GM10847 (cell line): ENCODE results near the gene NSUN6.

Experiments
- POLR2A ChIP-seq: IDR thresholded peaks from 2 replicates; pipeline ENCODE4 v1.6.1; 2011; ENCODE audit not compliant: insufficient read length; ENCODE audit errors: extremely low read depth

NSUN6 gene

GRCh38 chr10:18668026-18668425, 16.6 kb upstream of the NSUN6 start:
- TF ChIP-seq POLR2A = no peak

DNA sequence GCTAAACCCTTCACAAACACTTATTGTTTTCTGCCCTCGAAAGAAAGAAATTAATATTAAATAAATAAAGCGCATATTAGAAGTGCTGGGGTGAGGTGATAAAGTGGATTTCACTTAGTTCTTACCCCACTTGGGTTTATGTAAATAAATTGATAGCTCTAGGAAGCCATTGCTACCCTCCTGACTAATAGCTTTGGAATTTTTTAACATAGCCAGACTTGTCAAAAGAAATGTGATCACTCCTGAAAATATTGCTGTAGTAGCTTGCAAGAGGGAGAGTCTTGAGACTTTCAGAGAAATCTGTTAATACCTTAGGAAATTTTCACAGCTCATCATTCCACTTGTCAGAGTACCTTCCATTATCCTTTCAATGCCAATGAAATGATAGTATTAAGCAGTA, 15.4 kb upstream of the NSUN6 start:
- no peak for TF ChIP-seq POLR2A

GRCh38 chr10:18665815-18666558, 14.6 kb upstream of the NSUN6 start:
- TF ChIP-seq POLR2A = no peak

DNA sequence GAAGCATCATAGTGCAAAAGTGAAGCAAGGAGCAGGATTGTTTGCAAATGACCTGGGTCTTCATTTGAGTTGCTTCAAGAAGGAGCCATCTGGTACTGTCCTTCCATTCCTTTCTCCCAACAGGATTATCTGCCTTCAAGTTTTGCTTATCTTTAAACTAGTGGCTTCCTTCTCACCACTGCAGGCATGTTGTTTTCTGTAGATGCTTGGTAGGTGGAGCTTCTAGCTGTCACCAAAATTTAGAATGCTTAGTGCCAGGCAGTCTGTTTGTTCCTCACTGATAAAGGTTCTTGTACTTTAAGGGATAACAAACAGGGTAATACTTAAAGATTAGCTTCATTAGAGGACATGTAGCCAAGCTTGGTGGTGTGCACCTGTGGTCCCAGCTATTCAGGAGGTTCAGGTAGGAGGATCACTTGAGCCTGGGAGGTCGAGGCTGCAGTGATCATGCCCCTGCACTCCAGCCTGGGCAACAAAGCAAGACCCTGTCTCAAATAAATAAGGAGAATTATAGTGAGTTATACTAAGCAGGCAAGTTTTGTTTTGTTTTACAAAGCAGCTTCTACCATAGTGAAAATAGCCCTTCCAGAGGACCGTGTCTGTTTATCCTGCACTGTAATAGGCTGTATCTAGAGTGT, 13.6 kb upstream of the NSUN6 start:
- TF ChIP-seq POLR2A = no peak

GRCh38 chr10:18660816-18661431, 9.5 kb upstream of the NSUN6 start:
- TF ChIP-seq POLR2A = no peak

DNA sequence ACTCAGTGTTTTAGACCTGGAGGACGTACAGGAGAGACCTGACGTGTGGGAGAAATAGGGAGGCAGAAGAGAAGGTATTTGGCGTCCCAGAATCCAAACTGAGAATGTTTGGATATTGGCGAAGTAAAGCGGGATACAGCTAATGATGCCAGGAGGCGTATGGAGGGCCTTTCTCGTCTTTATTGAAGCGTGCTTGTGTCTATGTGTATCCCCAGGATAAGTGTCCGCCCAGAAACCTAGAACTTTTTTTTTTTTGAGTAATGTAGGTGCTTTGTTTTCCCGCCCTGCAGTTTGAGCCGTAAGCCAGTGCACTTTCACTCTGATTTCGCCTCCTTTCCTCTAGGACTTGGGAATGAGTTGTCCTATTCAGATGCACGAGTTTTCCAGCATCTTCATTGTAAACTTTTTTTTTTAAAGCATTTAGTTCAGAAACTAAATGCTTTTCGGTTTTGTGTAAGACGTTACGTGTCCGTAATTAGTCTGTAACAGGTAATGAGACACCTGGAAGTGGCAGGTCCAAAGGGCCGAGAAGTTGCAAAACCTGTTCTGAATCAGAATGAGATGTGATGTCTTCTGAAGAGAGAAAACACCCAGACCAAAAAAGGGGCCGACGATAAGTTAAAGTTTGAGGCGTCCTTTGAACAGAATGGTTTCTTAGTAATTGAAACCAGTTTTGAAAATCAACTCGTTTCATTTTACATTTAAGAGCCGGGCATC, 8.6 kb upstream of the NSUN6 start:
- TF ChIP-seq POLR2A = no peak

- peak; percentile 76 for TF ChIP-seq POLR2A
Observed at GRCh38 chr10:18659125-18659818, 7.9 kb upstream of the NSUN6 start, which contains the start of gene ARL5B. Gene ARL5B, plus strand, starts transcription at chr10:18659431. Its CDS starts 207 bp downstream, at chr10:18659638.

GRCh38 chr10:18658271-18659124, 7.1 kb upstream of the NSUN6 start:
- TF ChIP-seq POLR2A = no peak

- TF ChIP-seq POLR2A = no peak
Observed at GRCh38 chr10:18656724-18657123, 5.3 kb upstream of the NSUN6 start.

GRCh38 chr10:18653112-18653511, 1.7 kb upstream of the NSUN6 start:
- no peak for TF ChIP-seq POLR2A

GRCh38 chr10:18650404-18650997, 886 bp downstream of the NSUN6 start:
- TF ChIP-seq POLR2A = no peak

GRCh38 chr10:18649364-18649959, 1.9 kb downstream of the NSUN6 start:
- no peak for TF ChIP-seq POLR2A

DNA sequence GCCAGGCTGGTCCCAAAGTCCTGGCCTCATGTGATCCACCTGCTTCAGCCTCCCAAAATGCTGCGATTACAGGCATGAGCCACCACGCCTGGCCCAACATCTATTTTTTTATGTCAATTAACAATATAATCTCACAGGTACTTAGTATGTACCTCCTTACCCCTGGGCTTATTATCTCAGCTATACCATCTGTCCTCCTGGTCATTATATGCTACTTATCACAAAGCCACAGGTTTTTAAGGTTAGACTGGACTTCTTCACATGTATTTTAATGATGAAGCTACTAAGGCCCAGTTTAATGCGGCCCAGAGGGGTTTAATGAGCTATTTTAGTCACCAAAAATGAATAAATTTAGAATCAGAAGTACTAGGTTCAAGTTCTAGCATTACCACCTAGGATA, 3.4 kb downstream of the NSUN6 start:
- no peak for TF ChIP-seq POLR2A
